ENCODE results near the gene ABCF3. TPM values are rescaled to one million over a fixed set of nuclear protein-coding genes. Genes with fewer than 3 reads are reported as not detected.

ABCF3 gene
- polyA plus RNA-seq, 1 donor (not counting 4 experiments of a cell fraction or from before 2014, with no cell fraction given) = 39.2 TPM

DNA sequence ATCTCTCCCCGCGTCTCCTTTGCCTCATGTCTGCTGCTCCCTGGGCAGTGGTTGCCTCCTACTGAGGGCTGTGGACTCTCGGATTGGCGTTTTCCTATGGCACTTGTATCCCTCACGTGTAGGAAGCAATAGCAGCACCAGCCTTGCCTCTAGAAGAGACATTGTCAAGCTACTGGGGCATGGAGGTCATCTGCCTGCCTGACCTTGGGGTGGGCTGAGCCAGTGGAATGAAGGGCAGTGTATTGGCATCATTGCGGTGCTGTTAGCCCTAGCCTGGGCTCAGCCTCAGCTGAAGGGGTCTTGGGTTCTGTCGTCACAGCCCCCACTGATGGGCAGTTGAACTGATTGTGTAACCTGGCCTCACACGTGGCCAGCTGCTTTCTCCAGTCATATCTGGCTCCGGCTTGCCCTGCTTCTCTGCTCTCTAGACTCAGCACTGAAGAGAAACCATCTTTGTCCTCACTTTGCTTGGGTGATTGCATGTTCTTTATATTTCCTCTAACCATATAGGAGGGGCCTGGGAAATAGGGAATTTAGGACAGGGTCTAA, 8.1 kb downstream of the ABCF3 start:
- no peak for FAIRE-seq
- no peak overlapping the region for H3K27ac ChIP-seq (ENCODE audit: control insufficient read depth, insufficient read depth, low read length)
- no peaks in the 10 kb centered on the region for H3K9me1 ChIP-seq (ENCODE audit: control insufficient read depth, extremely low read depth, insufficient read depth, low read length)
- dilution Hi-C loops (cut with MboI; ENCODE audit: extremely low pct_ligation_motif_present, low sequenced_read_pairs) = no loop called here
- no peaks in the 10 kb centered on the region for H3K27me3 ChIP-seq (ENCODE audit: control insufficient read depth, extremely low read depth, insufficient read depth, low read length)
- no peak for DNase-seq (ENCODE audit: low read depth, low spot score)
- peaks cover 32 to 44% of the 10 kb centered on the region in 2 experiments for H3K36me3 ChIP-seq (ENCODE audit: control insufficient read depth in 2 of 2, extremely low read depth in 1 of 2, insufficient read depth in 2 of 2, low read length in 2 of 2)
- H3K4me3 ChIP-seq (ENCODE audit: control insufficient read depth in 2 of 3, extremely low read depth in 1 of 3, insufficient read depth in 2 of 3, low read depth in 1 of 3, low read length in 3 of 3) = no peak overlapping the region
- H3K79me2 ChIP-seq (ENCODE audit: control insufficient read depth, insufficient read depth, low read length) = peaks cover 9% of the 10 kb centered on the region
- no peaks in the 10 kb centered on the region for H4K20me1 ChIP-seq (ENCODE audit: control insufficient read depth, extremely low read depth, insufficient read depth, low read length)
- H3K4me2 ChIP-seq (ENCODE audit: control insufficient read depth, extremely low read depth, insufficient read depth, low read depth, low read length) = no peak overlapping the region
- no peaks in the 10 kb centered on the region for H3K9me3 ChIP-seq (ENCODE audit: control insufficient read depth, low read depth, low read length)
- no peak overlapping the region for H3K9ac ChIP-seq (ENCODE audit: control insufficient read depth, extremely low read depth, insufficient read depth, low read length)
- H2AFZ ChIP-seq (ENCODE audit: control insufficient read depth, low read length) = no peak overlapping the region
- H3K4me1 ChIP-seq (ENCODE audit: control insufficient read depth, extremely low read depth, insufficient read depth, low read length) = no peaks in the 10 kb centered on the region
- TF ChIP-seq, protein P1, sequence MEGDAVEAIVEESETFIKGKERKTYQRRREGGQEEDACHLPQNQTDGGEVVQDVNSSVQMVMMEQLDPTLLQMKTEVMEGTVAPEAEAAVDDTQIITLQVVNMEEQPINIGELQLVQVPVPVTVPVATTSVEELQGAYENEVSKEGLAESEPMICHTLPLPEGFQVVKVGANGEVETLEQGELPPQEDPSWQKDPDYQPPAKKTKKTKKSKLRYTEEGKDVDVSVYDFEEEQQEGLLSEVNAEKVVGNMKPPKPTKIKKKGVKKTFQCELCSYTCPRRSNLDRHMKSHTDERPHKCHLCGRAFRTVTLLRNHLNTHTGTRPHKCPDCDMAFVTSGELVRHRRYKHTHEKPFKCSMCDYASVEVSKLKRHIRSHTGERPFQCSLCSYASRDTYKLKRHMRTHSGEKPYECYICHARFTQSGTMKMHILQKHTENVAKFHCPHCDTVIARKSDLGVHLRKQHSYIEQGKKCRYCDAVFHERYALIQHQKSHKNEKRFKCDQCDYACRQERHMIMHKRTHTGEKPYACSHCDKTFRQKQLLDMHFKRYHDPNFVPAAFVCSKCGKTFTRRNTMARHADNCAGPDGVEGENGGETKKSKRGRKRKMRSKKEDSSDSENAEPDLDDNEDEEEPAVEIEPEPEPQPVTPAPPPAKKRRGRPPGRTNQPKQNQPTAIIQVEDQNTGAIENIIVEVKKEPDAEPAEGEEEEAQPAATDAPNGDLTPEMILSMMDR (optimal IDR thresholded peaks at IDR 0.05 in 1 of 3, IDR thresholded peaks at IDR 0.05 in 1 of 3, conservative IDR thresholded peaks at IDR 0.05 in 1 of 3; ENCODE audit: extremely low read depth in 1 of 3, insufficient read depth in 2 of 3, low read length in 3 of 3) = no peak
- TF ChIP-seq EZH2 (IDR thresholded peaks at IDR 0.05; ENCODE audit: low read length) = no peak

DNA sequence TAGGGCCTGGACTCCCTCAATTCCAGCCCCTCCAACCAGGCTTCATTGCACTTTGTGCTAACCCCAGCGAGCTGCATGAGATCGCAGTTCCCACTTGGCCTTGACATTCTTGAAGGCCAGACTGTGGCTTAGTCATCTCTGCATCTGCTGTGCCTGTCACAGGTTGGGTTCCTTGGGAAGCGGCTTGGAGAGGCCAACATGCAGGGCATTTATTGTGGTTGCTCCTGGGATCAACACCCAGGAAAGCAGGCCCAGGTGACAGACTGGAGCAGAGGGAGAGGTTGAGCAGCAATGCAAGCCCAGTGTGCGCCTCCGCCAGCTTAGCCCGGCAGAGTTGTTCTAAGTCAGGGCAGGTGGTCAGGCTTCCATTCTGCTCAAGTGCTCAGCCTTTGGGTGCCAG, 10.5 kb downstream of the ABCF3 start:
- FAIRE-seq = no peak
- dilution Hi-C loops (cut with MboI; ENCODE audit: extremely low pct_ligation_motif_present, low sequenced_read_pairs) = no loop called here

More for the DNA sequence above, 10.5 kb downstream of the ABCF3 start:
- Histone ChIP-seq H3K4me2 (ENCODE audit: control insufficient read depth, extremely low read depth, insufficient read depth, low read depth, low read length) (no peak overlapping the region), H2AFZ (ENCODE audit: control insufficient read depth, low read length) (no peak overlapping the region), H3K9me3 (ENCODE audit: control insufficient read depth, low read depth, low read length) (no peaks in the 10 kb centered on the region), H3K4me1 (ENCODE audit: control insufficient read depth, extremely low read depth, insufficient read depth, low read length) (no peaks in the 10 kb centered on the region), H3K27ac (ENCODE audit: control insufficient read depth, insufficient read depth, low read length) (no peak overlapping the region), H3K36me3 (ENCODE audit: control insufficient read depth in 2 of 2, extremely low read depth in 1 of 2, insufficient read depth in 2 of 2, low read length in 2 of 2) (peaks cover 21 to 25% of the 10 kb centered on the region in 2 experiments), H3K79me2 (ENCODE audit: control insufficient read depth, insufficient read depth, low read length) (no peaks in the 10 kb centered on the region), H4K20me1 (ENCODE audit: control insufficient read depth, extremely low read depth, insufficient read depth, low read length) (no peaks in the 10 kb centered on the region), H3K27me3 (ENCODE audit: control insufficient read depth, extremely low read depth, insufficient read depth, low read length) (no peaks in the 10 kb centered on the region), H3K4me3 (ENCODE audit: control insufficient read depth in 2 of 3, extremely low read depth in 1 of 3, insufficient read depth in 2 of 3, low read depth in 1 of 3, low read length in 3 of 3) (no peak overlapping the region), H3K9ac (ENCODE audit: control insufficient read depth, extremely low read depth, insufficient read depth, low read length) (no peak overlapping the region), H3K9me1 (ENCODE audit: control insufficient read depth, extremely low read depth, insufficient read depth, low read length) (no peaks in the 10 kb centered on the region)
- no peak for TF ChIP-seq EZH2 (IDR thresholded peaks at IDR 0.05; ENCODE audit: low read length)
- TF ChIP-seq, protein P1 (optimal IDR thresholded peaks at IDR 0.05 in 1 of 3, IDR thresholded peaks at IDR 0.05 in 1 of 3, conservative IDR thresholded peaks at IDR 0.05 in 1 of 3; ENCODE audit: extremely low read depth in 1 of 3, insufficient read depth in 2 of 3, low read length in 3 of 3) = no peak
- DNase-seq (ENCODE audit: low read depth, low spot score) = no peak
